Stomach (tissue), 4 donors: ENCODE measurements around the gene ZNF648.

Source experiments
- POLR2AphosphoS5 ChIP-seq, 3 donors: sonication (generic); formaldehyde crosslinking; IDR thresholded peaks; one replicate each; pipeline ENCODE4 v1.6.1; 2016; ENCODE audit warnings: antibody characterized with exemption in 3 of 3
- TF ChIP-seq, protein P1 (sequence below), 7 experiments: fragments of 450-650 bp in 4 of 7; fragments of 200-600 bp in 3 of 7; sonication (generic) in 3 of 7; IDR thresholded peaks; one replicate each; pipeline ENCODE4 v1.5.1; 2016 to 2019; ENCODE audit warnings: antibody characterized with exemption in 7 of 7, control low read depth in 2 of 7, mild to moderate bottlenecking in 1 of 7

DNA sequence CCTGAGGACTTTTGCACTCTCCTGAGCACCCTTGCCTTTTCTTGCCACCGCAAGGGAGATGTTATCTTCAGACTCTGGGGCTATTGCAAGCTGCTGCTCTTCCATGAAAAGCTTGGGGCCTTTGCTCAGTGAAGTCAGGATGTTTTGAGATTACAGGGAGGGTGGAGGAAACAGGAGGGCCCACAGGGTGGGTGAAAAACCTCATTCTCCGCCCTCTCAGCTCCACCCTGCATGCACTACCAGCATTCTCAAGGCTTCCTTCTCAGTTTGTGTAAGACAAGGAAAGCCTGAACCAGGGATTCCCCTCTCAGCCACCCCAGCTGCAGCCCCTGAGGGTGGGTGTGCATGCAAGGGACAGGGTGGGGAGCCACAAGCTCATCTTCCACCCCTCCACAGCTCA is 25.8 kb upstream of the ZNF648 start:
- TF ChIP-seq, protein P1, sequence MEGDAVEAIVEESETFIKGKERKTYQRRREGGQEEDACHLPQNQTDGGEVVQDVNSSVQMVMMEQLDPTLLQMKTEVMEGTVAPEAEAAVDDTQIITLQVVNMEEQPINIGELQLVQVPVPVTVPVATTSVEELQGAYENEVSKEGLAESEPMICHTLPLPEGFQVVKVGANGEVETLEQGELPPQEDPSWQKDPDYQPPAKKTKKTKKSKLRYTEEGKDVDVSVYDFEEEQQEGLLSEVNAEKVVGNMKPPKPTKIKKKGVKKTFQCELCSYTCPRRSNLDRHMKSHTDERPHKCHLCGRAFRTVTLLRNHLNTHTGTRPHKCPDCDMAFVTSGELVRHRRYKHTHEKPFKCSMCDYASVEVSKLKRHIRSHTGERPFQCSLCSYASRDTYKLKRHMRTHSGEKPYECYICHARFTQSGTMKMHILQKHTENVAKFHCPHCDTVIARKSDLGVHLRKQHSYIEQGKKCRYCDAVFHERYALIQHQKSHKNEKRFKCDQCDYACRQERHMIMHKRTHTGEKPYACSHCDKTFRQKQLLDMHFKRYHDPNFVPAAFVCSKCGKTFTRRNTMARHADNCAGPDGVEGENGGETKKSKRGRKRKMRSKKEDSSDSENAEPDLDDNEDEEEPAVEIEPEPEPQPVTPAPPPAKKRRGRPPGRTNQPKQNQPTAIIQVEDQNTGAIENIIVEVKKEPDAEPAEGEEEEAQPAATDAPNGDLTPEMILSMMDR (IDR thresholded peaks at IDR 0.05) = no peak
- no peak for TF ChIP-seq POLR2AphosphoS5 (IDR thresholded peaks at IDR 0.05)
